GM18499 (cell line): Measurements from ENCODE around the gene IL1RL2.

ENCODE experiments used
- ATAC-seq: cut with Tn5 transposase; IDR thresholded peaks from one replicate; pipeline ENCODE4 v1.9.1; 2021; ENCODE audit warnings: moderate number of reproducible peaks; ENCODE audit not compliant: insufficient read depth, unreplicated experiment

IL1RL2 gene

GRCh38 chr2:102186791-102187495, at the start of gene IL1RL2:
TSS of gene IL1RL2 (plus strand) at chr2:102187023. CDS start at chr2:102187868, 845 bp downstream.
- no peak for ATAC-seq

- no peak for ATAC-seq
These were observed 49.7 kb upstream of the IL1RL2 start for GRCh38 chr2:102137138-102137537.

DNA sequence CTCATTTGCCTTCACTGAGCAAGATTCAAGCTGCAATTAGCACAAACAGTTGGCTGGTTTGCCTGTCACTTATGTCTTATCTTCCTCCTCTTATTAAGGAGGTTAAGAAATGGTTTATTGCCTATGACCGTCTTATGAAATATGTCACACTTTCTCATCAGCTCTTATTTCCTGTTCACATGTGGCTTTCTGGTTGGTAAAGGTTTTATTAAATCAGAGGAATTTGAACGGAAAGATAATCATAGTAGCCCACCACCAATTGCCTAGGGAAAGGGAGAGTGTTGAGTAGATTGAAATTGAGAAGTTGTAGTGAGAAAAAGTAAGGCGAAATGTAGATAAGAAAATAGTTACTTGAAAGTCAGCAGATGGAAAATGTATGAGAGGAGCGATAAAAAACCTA, 48.5 kb upstream of the IL1RL2 start:
- ATAC-seq: no peak

DNA sequence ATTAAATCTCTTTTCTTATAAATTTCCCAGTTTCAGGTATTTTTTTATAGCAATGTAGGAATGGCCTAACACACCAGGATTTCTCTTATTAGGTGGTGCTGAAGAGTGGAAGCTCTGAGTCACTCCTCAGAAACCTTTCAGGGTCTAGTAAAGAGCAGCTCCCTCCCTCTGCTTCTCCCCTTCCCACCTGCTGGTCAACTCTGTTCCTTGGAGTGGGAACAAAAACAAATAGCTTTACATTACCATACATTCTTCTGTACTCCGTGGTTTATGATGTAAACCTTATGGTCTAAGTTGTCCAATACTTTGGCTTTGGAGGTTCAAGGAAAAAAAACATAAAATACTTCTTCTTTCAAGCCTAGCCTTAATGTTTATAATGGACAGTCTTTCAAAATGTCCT, 47.0 kb upstream of the IL1RL2 start:
- ATAC-seq: no peak

- ATAC-seq: no peak
These were observed 46.4 kb upstream of the IL1RL2 start for GRCh38 chr2:102140377-102140776.

- no peak for ATAC-seq
These were observed 45.5 kb upstream of the IL1RL2 start for GRCh38 chr2:102141011-102141943.

DNA sequence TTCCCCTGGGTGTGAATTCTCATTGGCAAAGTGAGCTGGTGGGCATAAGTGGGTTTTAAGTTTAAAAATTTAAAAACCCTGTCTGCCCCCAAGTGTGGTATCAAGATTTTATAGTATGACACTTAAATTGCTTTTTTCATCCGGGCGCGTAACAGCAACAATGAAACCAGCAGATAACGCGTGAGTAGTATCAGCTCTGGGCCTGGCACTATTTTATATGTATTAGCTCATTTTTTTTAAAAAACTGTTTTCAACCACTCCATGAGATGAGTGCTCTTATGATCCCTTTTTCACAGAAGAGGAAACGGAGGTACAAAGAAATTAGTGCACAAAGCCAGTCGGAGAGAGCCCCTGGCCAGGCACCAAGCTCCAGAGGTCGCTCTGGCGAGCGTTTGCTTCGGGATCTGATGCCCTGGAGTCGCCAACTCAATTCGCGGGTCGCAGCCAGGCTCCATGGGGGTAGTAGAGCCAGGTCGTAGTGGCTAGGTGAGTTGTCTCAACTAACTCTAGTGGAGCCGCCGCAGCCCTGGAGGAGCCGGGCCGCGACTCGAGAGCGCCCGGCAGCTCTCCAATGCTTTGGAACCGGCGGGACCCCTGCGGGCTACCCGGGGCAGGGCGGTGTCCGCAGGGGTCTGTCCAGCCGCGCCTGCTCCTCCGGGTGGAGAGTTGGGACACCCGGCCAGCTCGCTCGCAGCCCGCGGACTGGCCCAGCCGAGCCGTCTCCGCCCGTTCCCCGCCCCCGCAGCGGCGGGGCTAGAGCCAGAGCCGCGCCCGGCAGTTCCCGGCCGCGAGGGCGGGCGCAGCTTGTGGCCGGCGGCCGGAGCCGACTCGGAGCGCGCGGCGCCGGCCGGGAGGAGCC, 44.6 kb upstream of the IL1RL2 start, which contains the start of gene IL1R1:
IL1R1 (plus strand) TSS at position 777 of the 859 bp plus-strand sequence. CDS start 14,979 bp downstream, outside the sequence.
- no peak for ATAC-seq

- no peak for ATAC-seq
These were observed 43.9 kb upstream of the IL1RL2 start for GRCh38 chr2:102142829-102143449.

DNA sequence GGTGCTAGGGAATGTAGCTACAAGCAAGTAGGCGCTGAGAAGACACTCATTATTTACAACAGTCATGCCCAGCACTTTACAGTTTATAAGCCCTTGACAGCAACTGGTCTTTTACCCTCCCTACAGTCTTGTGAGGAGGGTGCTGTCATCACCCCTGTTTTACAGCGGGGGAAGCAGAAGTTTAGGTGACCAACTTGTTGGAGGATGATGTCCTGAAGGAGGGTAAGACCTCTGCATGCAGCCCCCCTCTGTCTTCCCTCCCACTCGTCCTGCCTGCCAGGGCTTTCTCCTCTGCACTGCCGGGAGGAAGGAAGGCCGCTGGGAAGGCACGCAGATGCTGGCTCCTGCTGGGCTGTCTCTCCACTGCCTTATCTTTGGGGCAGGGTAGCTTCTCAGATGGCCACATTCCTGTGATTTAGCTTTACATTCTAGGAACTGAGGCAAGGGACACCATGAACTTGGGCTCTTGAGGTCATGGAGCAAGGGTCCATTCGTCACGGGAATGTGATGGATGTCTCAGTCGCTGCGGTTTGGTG, 43.3 kb upstream of the IL1RL2 start:
- ATAC-seq: no peak

DNA sequence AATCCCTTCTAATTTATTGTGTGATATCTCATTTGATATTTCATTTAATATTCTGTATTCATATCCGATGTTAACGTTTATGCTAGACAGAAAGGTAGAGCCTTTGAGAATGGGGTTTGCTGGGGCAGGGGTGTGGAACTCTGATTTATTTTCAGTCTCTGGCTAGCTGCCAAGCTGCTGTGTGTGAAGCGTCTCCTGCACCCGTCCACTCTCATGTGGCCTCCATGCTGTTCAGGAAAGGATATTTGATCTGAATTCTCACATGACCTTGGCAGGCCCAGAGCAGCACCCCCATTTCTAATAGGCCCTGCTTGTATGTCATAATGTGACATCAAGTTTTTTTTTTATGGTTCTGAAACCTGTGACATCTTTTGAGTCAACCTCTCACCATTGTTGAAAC, 42.7 kb upstream of the IL1RL2 start:
- no peak for ATAC-seq

- no peak for ATAC-seq
These were observed 41.7 kb upstream of the IL1RL2 start for GRCh38 chr2:102145107-102145506.

- no peak for ATAC-seq
These were observed 40.9 kb upstream of the IL1RL2 start for GRCh38 chr2:102145934-102146333.

- ATAC-seq: no peak
These were observed 38.9 kb upstream of the IL1RL2 start for GRCh38 chr2:102147935-102148334.

DNA sequence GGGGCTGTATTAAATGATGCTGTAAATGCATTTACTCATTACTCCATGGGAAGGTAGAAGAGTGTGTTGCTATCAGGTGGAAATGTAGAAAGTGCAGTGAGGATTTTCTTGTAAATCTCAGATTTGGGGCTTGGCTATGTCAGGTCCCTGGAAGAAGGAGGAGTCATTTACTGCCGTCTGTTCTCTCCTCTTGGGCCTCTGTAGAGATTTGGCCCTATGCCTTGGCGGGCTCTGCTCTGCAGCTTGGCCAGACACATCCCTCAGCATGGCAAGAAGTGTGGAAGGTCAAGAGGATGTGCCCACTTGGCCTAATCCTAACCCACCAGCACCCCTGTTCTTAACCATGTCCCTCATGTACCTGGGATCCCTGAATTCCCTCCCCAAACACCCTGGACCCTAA, 37.6 kb upstream of the IL1RL2 start:
- no peak for ATAC-seq

DNA sequence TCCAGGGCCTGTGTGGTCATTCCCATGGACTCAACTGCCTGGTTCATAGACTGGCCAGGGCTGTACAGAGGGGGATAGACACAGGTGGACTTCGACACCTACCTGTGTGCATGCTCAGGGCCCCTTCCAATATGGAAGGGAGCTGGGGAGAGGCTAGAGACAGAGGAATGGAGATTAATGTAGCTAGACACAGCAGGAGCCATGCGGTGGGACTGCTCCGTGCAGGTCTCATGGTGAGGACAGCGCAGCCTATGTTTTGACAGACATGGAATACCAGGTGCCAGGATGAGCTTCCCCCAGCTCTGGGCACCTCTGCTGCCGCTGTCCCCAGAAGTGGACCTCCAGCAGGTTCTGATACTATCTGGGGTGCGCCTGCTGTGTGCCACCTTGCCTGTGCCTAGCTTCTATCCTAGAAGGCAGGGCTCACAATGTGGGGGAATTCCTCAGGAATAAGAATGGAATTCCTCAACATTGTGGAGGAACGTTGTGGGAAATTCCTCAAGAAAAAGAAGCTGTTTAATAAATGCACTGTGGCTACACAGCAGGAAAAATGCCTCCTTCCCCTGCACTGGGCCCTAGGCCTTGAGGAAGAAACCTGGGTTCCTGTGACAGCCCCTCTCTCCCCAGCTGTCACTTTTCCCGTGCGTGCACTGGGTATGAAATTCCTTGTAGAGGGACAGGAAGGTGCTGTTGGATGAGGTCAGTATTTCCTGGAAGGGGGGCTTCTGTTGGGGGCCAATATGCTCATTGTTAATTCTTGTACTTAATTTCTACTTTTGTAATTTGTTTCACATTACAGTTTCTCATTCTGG, 37.0 kb upstream of the IL1RL2 start:
- ATAC-seq: no peak

GRCh38 chr2:102154364-102154763, 32.5 kb upstream of the IL1RL2 start:
- no peak for ATAC-seq

- ATAC-seq: no peak
These were observed 31.7 kb upstream of the IL1RL2 start for GRCh38 chr2:102154946-102155702.
